Naive thymus-derived CD4-positive, alpha-beta T cell (primary cell): ENCODE measurements around the gene SLC7A1. TPM values are rescaled to one million over a fixed set of nuclear protein-coding genes. Genes with fewer than 3 reads are reported as not detected.

Source experiments
- ATAC-seq: fragments of 150-1000 bp; cut with Tn5 transposase; 2 replicates; pipeline ENCODE4 v1.10.0; 2021; ENCODE audit warnings: mild to moderate bottlenecking, moderate library complexity
- CTCF ChIA-PET: fragments of 350-600 bp; sonication (Branson Sonifier 250); formaldehyde crosslinking; loops from one replicate; lab custom pipeline; 2021; ENCODE audit warnings: antibody characterized with exemption; lab: Charles Lee
- POLR2A ChIA-PET: fragments of 350-600 bp; sonication (Branson Sonifier 250); formaldehyde crosslinking; loops from one replicate; lab custom pipeline; 2021; ENCODE audit warnings: antibody characterized with exemption, inconsistent platforms; lab: Charles Lee
- DNase-seq, 9 donors: peaks; one replicate each; pipeline versions ENCODE4 v3.0.0 to v3.0.0-alpha.2; 2020 to 2022; ENCODE audit warnings: mixed read lengths in 1 of 9
- H3K27ac ChIP-seq: one replicate; pipeline ENCODE4 v1.7.0; 2013; ENCODE audit warnings: mild to moderate bottlenecking, low read depth, low read length, moderate library complexity
- H3K27me3 ChIP-seq, 2 donors: one replicate each; pipeline ENCODE4 v1.7.0; 2013; ENCODE audit warnings: low read length in 2 of 2, mild to moderate bottlenecking in 2 of 2, moderate library complexity in 2 of 2; ENCODE audit not compliant: control insufficient read depth in 2 of 2, insufficient read depth in 2 of 2
- H3K36me3 ChIP-seq, 3 experiments: 1 replicate in 2 of 3; 2 replicates in 1 of 3; pipeline ENCODE4 v1.7.0; 2013; ENCODE audit warnings: low read length in 3 of 3, mild to moderate bottlenecking in 3 of 3, moderate library complexity in 1 of 3; ENCODE audit not compliant: insufficient read depth in 3 of 3, control insufficient read depth in 2 of 3
- H3K4me1 ChIP-seq, 2 donors: one replicate each; pipeline ENCODE4 v1.7.0; 2013; ENCODE audit warnings: low read length in 2 of 2, mild to moderate bottlenecking in 2 of 2, moderate library complexity in 1 of 2; ENCODE audit not compliant: control insufficient read depth in 2 of 2, insufficient read depth in 2 of 2
- H3K4me3 ChIP-seq: 2 replicates; pipeline ENCODE4 v1.7.0; 2013; ENCODE audit warnings: mild to moderate bottlenecking, low read length
- H3K9me3 ChIP-seq, 3 experiments: 1 replicate in 2 of 3; 2 replicates in 1 of 3; pipeline ENCODE4 v1.7.0; 2013; ENCODE audit warnings: low read length in 3 of 3; ENCODE audit not compliant: control insufficient read depth in 2 of 3
- H3K27ac Mint-ChIP-seq, 9 donors: one replicate each; pipeline ENCODE4 v1.8.0; 2020 to 2022; ENCODE audit warnings: mixed read lengths in 9 of 9, mild to moderate bottlenecking in 8 of 9, moderate library complexity in 5 of 9, inconsistent platforms in 2 of 9
- H3K27me3 Mint-ChIP-seq, 5 donors: one replicate each; pipeline ENCODE4 v1.8.0; 2021 to 2022; ENCODE audit warnings: mixed read lengths in 5 of 5, mild to moderate bottlenecking in 1 of 5
- H3K36me3 Mint-ChIP-seq, 5 donors: one replicate each; pipeline ENCODE4 v1.8.0; 2020 to 2022; ENCODE audit warnings: mixed read lengths in 5 of 5, mild to moderate bottlenecking in 3 of 5, inconsistent platforms in 1 of 5
- H3K4me1 Mint-ChIP-seq, 7 donors: one replicate each; pipeline ENCODE4 v1.8.0; 2020 to 2022; ENCODE audit warnings: mixed read lengths in 7 of 7, mild to moderate bottlenecking in 3 of 7, inconsistent platforms in 1 of 7
- H3K4me3 Mint-ChIP-seq, 10 donors: one replicate each; pipeline ENCODE4 v1.8.0; 2020 to 2022; ENCODE audit warnings: mild to moderate bottlenecking in 10 of 10, mixed read lengths in 10 of 10, moderate library complexity in 6 of 10, inconsistent platforms in 2 of 10
- H3K9me3 Mint-ChIP-seq, 11 donors: one replicate each; pipeline ENCODE4 v1.8.0; 2020 to 2022; ENCODE audit warnings: mixed read lengths in 11 of 11, mild to moderate bottlenecking in 4 of 11, inconsistent platforms in 1 of 11, moderate library complexity in 1 of 11
- intact Hi-C, 2 donors: fragments of 100-400 bp; cut with micrococcal nuclease; formaldehyde crosslinking; loops; one replicate each; pipeline ENCODE4 v1.15.1; 2023
- polyA plus RNA-seq, 2 donors: library from polyadenylated mRNA; unstranded; fragments of 300-500 nt; fragmentation: Illumina TruSeq; gene quantifications; one replicate each; pipeline ENCODE4 v1.2.3, GENCODE V29; 2021
- total RNA-seq, 6 experiments: library from RNA in 5 of 6; stranded (reverse) in 5 of 6; gene quantifications; 1 replicate in 5 of 6; 2 replicates in 1 of 6; pipeline ENCODE4 v1.2.3 and lab custom pipeline; 2021 to 2026

SLC7A1 gene
- total and polyA plus RNA-seq, 7 experiments from 2014 or later: 4.9 to 63.8 (median 23.1) TPM

GRCh38 chr13:29483211-29483610, 112.3 kb downstream of the SLC7A1 start:
- ChIA-PET POLR2A (no interaction called here), CTCF (no interaction called here)
- Mint-ChIP-seq H3K4me1 (no peaks in the 10 kb centered on the region), H3K9me3 (no peaks in the 10 kb centered on the region), H3K27me3 (peaks cover 0 to 8% (median 5%) of the 10 kb centered on the region in 5 donors), H3K4me3 (no peak overlapping the region), H3K27ac (no peak overlapping the region), H3K36me3 (no peaks in the 10 kb centered on the region)
- H3K27ac ChIP-seq: no peak overlapping the region
- H3K4me1 ChIP-seq: no peaks in the 10 kb centered on the region
- H3K9me3 ChIP-seq: no peaks in the 10 kb centered on the region
- DNase-seq (no peak), ATAC-seq (no peak)
- no peaks in the 10 kb centered on the region for H3K27me3 ChIP-seq
- intact Hi-C loops: no loop called here
- H3K36me3 ChIP-seq: no peaks in the 10 kb centered on the region
- H3K4me3 ChIP-seq: no peak overlapping the region

- DNase-seq (no peak), ATAC-seq (no peak)
- Histone ChIP-seq H3K4me3 (no peak overlapping the region), H3K9me3 (no peaks in the 10 kb centered on the region), H3K27ac (no peak overlapping the region), H3K36me3 (no peaks in the 10 kb centered on the region), H3K4me1 (no peaks in the 10 kb centered on the region), H3K27me3 (no peaks in the 10 kb centered on the region)
- ChIA-PET POLR2A (no interaction called here), CTCF (no interaction called here)
- H3K36me3 Mint-ChIP-seq: no peaks in the 10 kb centered on the region
- H3K27me3 Mint-ChIP-seq: peaks cover under 1 to 9% (median under 1%) of the 10 kb centered on the region in 5 donors
- H3K9me3 Mint-ChIP-seq: no peaks in the 10 kb centered on the region
- H3K4me1 Mint-ChIP-seq: no peaks in the 10 kb centered on the region
- no peak overlapping the region for H3K4me3 Mint-ChIP-seq
- intact Hi-C loops: no loop called here
- no peak overlapping the region for H3K27ac Mint-ChIP-seq
These were observed 113.0 kb downstream of the SLC7A1 start for GRCh38 chr13:29482504-29482903.

- Mint-ChIP-seq H3K36me3 (no peaks in the 10 kb centered on the region), H3K27me3 (peaks cover 5 to 12% (median 9%) of the 10 kb centered on the region in 5 donors), H3K9me3 (no peaks in the 10 kb centered on the region), H3K4me3 (no peak overlapping the region), H3K27ac (no peak overlapping the region), H3K4me1 (no peaks in the 10 kb centered on the region)
- POLR2A ChIA-PET: no interaction called here
- no peak overlapping the region for H3K4me3 ChIP-seq
- H3K27me3 ChIP-seq: no peaks in the 10 kb centered on the region
- intact Hi-C loops: no loop called here
- H3K9me3 ChIP-seq: no peaks in the 10 kb centered on the region
- no peak for ATAC-seq
- no peaks in the 10 kb centered on the region for H3K36me3 ChIP-seq
- H3K27ac ChIP-seq: no peak overlapping the region
- DNase-seq: no peak
- CTCF ChIA-PET: no interaction called here
- H3K4me1 ChIP-seq: no peaks in the 10 kb centered on the region
These were observed 113.9 kb downstream of the SLC7A1 start for GRCh38 chr13:29481603-29482002.

- Histone ChIP-seq H3K36me3 (no peaks in the 10 kb centered on the region), H3K4me1 (no peaks in the 10 kb centered on the region), H3K27me3 (no peaks in the 10 kb centered on the region), H3K9me3 (no peaks in the 10 kb centered on the region), H3K27ac (no peak overlapping the region), H3K4me3 (no peak overlapping the region)
- ChIA-PET POLR2A (no interaction called here), CTCF (no interaction called here)
- no peak for ATAC-seq
- Mint-ChIP-seq H3K9me3 (no peaks in the 10 kb centered on the region), H3K27ac (no peak overlapping the region), H3K27me3 (peaks cover 5 to 12% (median 6%) of the 10 kb centered on the region in 5 donors), H3K4me3 (no peak overlapping the region), H3K4me1 (no peaks in the 10 kb centered on the region), H3K36me3 (no peaks in the 10 kb centered on the region)
- DNase-seq: no peak
- intact Hi-C loops: no loop called here
These were observed 114.5 kb downstream of the SLC7A1 start for GRCh38 chr13:29480893-29481525.

GRCh38 chr13:29479716-29480492, 115.6 kb downstream of the SLC7A1 start:
- Histone ChIP-seq H3K36me3 (no peaks in the 10 kb centered on the region), H3K27ac (no peak overlapping the region), H3K27me3 (no peaks in the 10 kb centered on the region), H3K9me3 (no peaks in the 10 kb centered on the region), H3K4me1 (no peaks in the 10 kb centered on the region), H3K4me3 (no peak overlapping the region)
- Mint-ChIP-seq H3K4me1 (no peaks in the 10 kb centered on the region), H3K4me3 (no peak overlapping the region), H3K27me3 (peaks cover 4 to 12% (median 5%) of the 10 kb centered on the region in 5 donors), H3K9me3 (no peaks in the 10 kb centered on the region), H3K27ac (no peak overlapping the region), H3K36me3 (no peaks in the 10 kb centered on the region)
- POLR2A ChIA-PET: no interaction called here
- no peak for ATAC-seq
- intact Hi-C loops: no loop called here
- CTCF ChIA-PET: no interaction called here
- no peak for DNase-seq

- Histone ChIP-seq H3K4me1 (no peaks in the 10 kb centered on the region), H3K4me3 (no peak overlapping the region), H3K9me3 (no peaks in the 10 kb centered on the region), H3K27me3 (no peaks in the 10 kb centered on the region), H3K27ac (no peak overlapping the region), H3K36me3 (no peaks in the 10 kb centered on the region)
- POLR2A ChIA-PET: no interaction called here
- H3K4me3 Mint-ChIP-seq: no peak overlapping the region
- no peak for DNase-seq
- no peaks in the 10 kb centered on the region for H3K4me1 Mint-ChIP-seq
- CTCF ChIA-PET: interaction anchor here (1.1 kb wide), 1 partner anchor 29 kb away, joined by 3 read pairs; no protein-coding TSS in a partner anchor
- H3K27me3 Mint-ChIP-seq: peaks cover 4 to 12% (median 5%) of the 10 kb centered on the region in 5 donors
- intact Hi-C loops: no loop called here
- H3K36me3 Mint-ChIP-seq: no peaks in the 10 kb centered on the region
- ATAC-seq: no peak
- no peaks in the 10 kb centered on the region for H3K9me3 Mint-ChIP-seq
- H3K27ac Mint-ChIP-seq: no peak overlapping the region
These were observed 119.4 kb downstream of the SLC7A1 start for GRCh38 chr13:29476046-29476445.
